ENCODE data around the gene MEGF9.

Gene MEGF9

GRCh38 chr9:120681121-120681520 is 33.1 kb downstream of the MEGF9 start:
- no peak for TF ChIP-seq CTCF (IDR thresholded peaks at IDR 0.05; ENCODE audit: low read depth, low read length)
- no peak for DNase-seq (ENCODE audit: low read depth in 2 of 2)
- H3K4me3 ChIP-seq (replicated peaks in 1 of 2; ENCODE audit: low read depth in 2 of 2, low read length in 2 of 2), result no peak overlapping the region

DNA sequence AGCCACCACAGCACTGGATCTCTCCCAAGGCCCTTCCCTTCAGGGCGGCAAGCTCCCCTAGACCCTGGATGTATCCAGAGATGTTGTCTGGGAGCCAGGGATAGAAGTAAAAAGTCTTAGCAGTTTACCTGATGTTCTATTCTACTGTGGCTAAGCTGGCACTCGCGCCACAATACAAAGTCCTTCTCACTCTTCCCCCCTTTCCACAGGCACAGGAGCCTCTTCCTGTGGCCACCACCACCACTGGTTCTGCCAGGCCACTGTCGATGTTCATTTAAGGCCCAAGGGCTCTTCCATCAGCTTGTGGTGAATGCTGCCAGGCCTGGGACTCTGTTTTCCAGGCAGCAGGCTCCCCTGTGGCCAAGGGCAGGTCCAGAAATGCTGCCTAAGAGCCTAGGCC is 33.7 kb downstream of the MEGF9 start:
- H3K4me3 ChIP-seq (replicated peaks in 1 of 2; ENCODE audit: low read depth in 2 of 2, low read length in 2 of 2), result no peak overlapping the region
- TF ChIP-seq CTCF (IDR thresholded peaks at IDR 0.05; ENCODE audit: low read depth, low read length), result no peak
- no peak for DNase-seq (ENCODE audit: low read depth in 2 of 2)

- no peak for TF ChIP-seq CTCF (IDR thresholded peaks at IDR 0.05; ENCODE audit: low read depth, low read length)
- no peak overlapping the region for H3K4me3 ChIP-seq (replicated peaks in 1 of 2; ENCODE audit: low read depth in 2 of 2, low read length in 2 of 2)
Measured at GRCh38 chr9:120680161-120680560, 34.1 kb downstream of the MEGF9 start.

DNA sequence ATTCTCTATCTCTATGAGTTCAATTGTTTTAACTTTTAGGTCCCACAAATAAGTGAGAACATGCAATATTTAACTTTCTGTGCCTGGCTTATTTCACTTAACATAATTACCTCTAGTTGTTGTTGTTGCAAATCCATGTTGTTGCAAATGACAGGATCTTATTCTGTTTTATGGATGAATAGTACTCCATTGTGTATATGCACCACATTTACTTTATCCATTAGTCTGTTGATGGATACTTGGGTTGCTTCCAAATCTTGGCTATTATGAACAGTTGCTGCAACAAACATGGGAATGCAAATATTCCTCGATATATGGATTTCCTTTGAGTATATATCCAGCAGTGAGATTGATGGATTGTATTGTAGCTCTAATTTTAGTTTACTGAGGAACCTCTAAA is 36.3 kb downstream of the MEGF9 start:
- peak in 1 of 2 donors; percentile 46 for DNase-seq (ENCODE audit: low read depth in 2 of 2)
- TF ChIP-seq CTCF (IDR thresholded peaks at IDR 0.05; ENCODE audit: low read depth, low read length), result no peak

More at GRCh38 chr9:120680161-120680560, 34.1 kb downstream of the MEGF9 start:
- no peak for DNase-seq (ENCODE audit: low read depth in 2 of 2)

DNA sequence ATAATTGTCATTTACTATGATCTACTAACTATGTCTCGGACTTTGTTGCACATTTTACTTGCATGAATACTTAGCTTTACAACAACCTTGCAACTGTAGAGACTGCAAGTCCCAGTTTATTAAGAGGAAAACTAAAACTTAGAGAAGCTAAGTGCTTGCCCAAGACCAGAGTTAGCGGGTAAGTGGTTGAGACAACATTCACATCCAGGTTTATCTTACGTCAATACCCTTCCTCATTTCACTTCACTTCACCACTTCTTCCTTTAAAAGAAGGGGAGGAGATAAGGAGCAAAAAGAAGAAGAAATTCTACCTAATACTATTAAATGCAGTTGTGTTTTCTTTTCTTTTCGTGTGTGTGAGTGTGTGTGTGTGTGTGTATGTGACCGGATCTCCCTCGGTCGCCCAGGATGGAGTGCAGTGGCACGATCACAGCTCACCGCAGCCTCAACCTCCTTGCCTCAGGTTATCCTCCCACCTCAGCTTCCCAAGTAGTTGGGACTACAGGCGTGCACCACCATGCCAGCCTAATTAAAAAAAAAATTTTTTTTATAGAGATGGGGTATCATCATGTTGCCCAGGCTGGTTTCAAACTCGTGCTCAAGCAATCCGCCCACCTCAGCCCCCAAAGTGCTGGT is 37.4 kb downstream of the MEGF9 start:
- H3K4me3 ChIP-seq (replicated peaks in 1 of 2; ENCODE audit: low read depth in 2 of 2, low read length in 2 of 2), result no peak overlapping the region
- no peak for DNase-seq (ENCODE audit: low read depth in 2 of 2)
- no peak for TF ChIP-seq CTCF (IDR thresholded peaks at IDR 0.05; ENCODE audit: low read depth, low read length)

More for the DNA sequence above, 36.3 kb downstream of the MEGF9 start:
- no peak overlapping the region for H3K4me3 ChIP-seq (replicated peaks in 1 of 2; ENCODE audit: low read depth in 2 of 2, low read length in 2 of 2)

- no peak for TF ChIP-seq CTCF (IDR thresholded peaks at IDR 0.05; ENCODE audit: low read depth, low read length)
- no peak overlapping the region for H3K4me3 ChIP-seq (replicated peaks in 1 of 2; ENCODE audit: low read depth in 2 of 2, low read length in 2 of 2)
Measured at GRCh38 chr9:120668399-120668798, 45.9 kb downstream of the MEGF9 start.

GRCh38 chr9:120663950-120664349 is 50.3 kb downstream of the MEGF9 start:
- TF ChIP-seq CTCF (IDR thresholded peaks at IDR 0.05; ENCODE audit: low read depth, low read length), result no peak
- no peak overlapping the region for H3K4me3 ChIP-seq (replicated peaks in 1 of 2; ENCODE audit: low read depth in 2 of 2, low read length in 2 of 2)
- no peak for DNase-seq (ENCODE audit: low read depth in 2 of 2)

More at GRCh38 chr9:120668399-120668798, 45.9 kb downstream of the MEGF9 start:
- peak in 1 of 2 donors; percentile 14 for DNase-seq (ENCODE audit: low read depth in 2 of 2)

All from cardiac fibroblast (primary cell).